GM13977 (cell line): ENCODE data around the gene NIPA2.
A peak's percentile ranks its signal among the peaks of the same experiment; 100 is the strongest.

Experiments used
- DNase-seq: peaks from one replicate; pipeline ENCODE4 v3.0.0; 2012; ENCODE audit warnings: low spot score
- in situ Hi-C: fragments of 300-500 bp; cut with MboI; formaldehyde crosslinking; loops from one replicate; pipeline ENCODE4 v1.12.0; 2022; ENCODE audit warnings: low sequenced_read_pairs, low pct_unique_long_range_greater_than_20kb, mixed read lengths, inconsistent platforms; ENCODE audit not compliant: unreplicated experiment
- TF ChIP-seq, protein P1 (sequence below): IDR thresholded peaks from 2 replicates; pipeline ENCODE4 v1.5.1; 2012; ENCODE audit warnings: mild to moderate bottlenecking, control low read depth; ENCODE audit not compliant: insufficient read depth; ENCODE audit errors: extremely low read depth, missing control alignments

Gene NIPA2

DNA sequence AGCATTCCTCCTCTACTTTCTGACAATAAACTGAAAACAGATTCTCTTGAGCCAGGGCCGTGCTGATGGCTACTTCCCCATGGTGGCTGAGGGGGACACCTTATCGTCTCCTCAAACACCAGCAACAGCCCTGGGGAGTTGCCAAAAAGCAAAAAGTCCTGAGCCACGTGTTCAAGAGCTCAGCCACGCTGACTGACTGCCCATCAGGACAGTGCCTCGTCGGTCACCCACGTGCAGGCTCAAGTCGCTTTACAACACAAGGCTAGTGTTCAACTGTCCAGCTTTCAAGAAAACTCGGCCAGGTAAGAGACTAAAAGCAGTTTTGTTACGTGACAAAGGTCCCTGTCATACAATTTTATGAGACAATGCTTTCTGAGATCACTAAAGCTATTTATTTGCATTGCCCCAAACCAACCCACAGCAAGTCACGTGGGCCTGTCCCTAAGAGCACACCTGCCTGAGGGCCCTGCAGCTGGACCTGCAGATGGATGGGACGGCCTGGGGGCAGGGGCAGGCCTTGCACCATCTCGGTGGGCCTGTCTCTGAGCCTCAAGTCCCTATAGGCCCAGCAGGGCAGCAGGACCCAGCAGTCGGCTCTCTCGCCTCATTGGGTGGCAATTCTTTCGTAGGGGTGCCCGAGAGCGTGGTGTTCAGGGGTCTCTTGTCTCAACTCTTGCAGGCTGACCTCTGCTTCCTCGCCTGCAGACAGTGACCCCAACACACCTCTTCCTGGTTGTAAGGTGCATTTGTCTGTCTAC, 42.7 kb downstream of the NIPA2 start:
- TF ChIP-seq, protein P1, sequence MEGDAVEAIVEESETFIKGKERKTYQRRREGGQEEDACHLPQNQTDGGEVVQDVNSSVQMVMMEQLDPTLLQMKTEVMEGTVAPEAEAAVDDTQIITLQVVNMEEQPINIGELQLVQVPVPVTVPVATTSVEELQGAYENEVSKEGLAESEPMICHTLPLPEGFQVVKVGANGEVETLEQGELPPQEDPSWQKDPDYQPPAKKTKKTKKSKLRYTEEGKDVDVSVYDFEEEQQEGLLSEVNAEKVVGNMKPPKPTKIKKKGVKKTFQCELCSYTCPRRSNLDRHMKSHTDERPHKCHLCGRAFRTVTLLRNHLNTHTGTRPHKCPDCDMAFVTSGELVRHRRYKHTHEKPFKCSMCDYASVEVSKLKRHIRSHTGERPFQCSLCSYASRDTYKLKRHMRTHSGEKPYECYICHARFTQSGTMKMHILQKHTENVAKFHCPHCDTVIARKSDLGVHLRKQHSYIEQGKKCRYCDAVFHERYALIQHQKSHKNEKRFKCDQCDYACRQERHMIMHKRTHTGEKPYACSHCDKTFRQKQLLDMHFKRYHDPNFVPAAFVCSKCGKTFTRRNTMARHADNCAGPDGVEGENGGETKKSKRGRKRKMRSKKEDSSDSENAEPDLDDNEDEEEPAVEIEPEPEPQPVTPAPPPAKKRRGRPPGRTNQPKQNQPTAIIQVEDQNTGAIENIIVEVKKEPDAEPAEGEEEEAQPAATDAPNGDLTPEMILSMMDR: no peak
- in situ Hi-C loops: loop anchor here (25.0 kb wide), 1 partner anchor 106 kb away; the partner anchor contains the start of gene CYFIP1
- no peak for DNase-seq

DNA sequence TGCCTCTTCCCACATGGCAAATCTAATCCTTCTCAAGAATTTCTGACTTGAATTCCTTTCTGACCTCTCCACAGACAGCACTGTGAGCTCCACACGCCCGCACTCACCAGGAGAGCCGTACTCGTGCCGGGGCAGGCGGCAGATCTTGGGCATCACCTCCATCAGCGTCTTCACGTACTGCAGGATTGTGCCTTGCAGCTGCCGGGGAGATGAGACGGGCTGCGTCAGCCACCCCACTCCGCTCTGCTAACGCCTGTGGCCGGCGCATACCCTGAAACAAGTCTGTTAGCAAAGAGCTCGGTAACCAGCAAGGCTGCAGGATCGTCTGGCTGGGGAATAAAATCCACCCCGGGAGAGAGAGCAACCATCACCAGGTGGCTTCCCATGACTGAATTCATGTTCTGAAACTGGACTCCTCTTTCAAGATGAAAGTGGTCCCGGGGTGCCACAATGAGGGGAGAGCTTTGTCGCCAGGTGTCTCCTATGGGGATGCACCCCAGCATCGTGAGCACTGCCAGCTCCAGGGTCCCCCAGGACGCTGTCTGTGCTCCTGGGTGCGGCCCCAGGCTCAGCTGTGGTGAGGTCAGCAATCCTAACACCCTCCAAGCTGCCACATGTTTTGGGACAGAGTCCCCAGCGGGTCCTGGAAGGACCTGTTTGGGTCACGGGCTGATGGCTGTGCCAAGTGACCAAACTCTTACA, 43.4 kb downstream of the NIPA2 start:
- in situ Hi-C loops: loop anchor here (25.0 kb wide), 1 partner anchor 105 kb away; the partner anchor contains the start of gene CYFIP1
- TF ChIP-seq, protein P1: no peak
- no peak for DNase-seq

DNA sequence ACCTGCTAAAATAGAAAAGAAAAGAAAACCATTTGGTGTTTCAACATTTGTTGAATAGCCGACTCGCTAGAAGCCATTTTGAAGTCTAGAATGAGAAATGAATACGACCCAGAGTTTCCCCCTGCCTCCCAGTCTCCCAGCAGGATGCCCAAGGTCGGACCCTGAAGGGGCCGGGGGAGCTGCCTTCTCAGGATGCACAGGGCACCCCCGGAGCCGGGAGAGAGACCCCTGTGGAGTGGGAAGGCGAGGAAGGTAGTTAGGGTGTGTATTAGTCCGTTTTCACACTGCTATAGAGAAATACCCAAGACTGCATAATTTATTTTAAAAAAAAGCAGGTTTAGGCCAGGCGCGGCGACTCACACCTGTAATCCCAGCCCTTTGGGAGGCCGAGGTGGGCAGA, 44.7 kb downstream of the NIPA2 start:
- DNase-seq: no peak
- TF ChIP-seq, protein P1: no peak
- in situ Hi-C loops: loop anchor here (25.0 kb wide), 1 partner anchor 104 kb away; the partner anchor contains the start of gene CYFIP1

DNA sequence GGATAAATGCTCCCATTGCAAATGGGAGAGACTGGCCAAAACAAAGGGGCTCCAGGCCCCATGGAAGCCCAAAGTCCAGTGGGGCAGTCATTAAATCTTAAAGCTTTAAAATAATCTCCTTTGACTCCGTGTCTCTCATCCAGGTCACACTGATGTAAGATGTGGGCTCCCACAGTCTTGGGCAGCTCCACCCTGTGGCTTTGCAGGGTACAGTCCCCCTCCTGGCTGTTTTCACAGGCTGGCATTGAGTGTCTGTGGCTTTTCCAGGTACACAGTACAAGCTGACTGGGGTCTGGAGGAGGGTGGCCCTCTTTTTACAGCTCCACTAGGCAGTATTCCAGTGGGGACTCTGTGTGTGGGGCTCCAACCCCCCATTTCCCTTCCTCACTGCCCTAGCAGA, 45.9 kb downstream of the NIPA2 start:
- in situ Hi-C loops: loop anchor here (25.0 kb wide), 1 partner anchor 103 kb away; the partner anchor contains the start of gene CYFIP1
- TF ChIP-seq, protein P1: peak; percentile 28
- DNase-seq: no peak

DNA sequence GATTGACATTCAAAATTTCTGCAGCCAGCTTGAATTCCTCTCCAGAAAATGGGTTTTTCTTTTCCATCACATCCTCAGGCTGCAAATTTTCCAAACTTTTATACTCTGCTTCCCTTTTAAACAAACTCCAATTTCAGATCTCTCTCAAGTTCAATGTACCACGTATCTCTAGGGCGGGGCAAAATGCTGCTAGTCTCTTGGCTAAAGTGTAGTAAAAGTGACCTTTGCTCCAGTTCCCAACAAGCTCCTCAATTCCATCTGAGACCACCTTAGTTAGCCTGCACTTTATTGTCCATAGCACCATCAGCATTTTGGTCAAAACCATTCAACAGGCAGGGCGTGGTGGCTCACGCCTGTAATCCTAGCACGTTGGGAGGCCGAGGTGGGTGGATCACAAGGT, 46.7 kb downstream of the NIPA2 start:
- TF ChIP-seq, protein P1: no peak
- no peak for DNase-seq
- in situ Hi-C loops: loop anchor here (25.0 kb wide), 1 partner anchor 102 kb away; the partner anchor contains the start of gene CYFIP1

DNA sequence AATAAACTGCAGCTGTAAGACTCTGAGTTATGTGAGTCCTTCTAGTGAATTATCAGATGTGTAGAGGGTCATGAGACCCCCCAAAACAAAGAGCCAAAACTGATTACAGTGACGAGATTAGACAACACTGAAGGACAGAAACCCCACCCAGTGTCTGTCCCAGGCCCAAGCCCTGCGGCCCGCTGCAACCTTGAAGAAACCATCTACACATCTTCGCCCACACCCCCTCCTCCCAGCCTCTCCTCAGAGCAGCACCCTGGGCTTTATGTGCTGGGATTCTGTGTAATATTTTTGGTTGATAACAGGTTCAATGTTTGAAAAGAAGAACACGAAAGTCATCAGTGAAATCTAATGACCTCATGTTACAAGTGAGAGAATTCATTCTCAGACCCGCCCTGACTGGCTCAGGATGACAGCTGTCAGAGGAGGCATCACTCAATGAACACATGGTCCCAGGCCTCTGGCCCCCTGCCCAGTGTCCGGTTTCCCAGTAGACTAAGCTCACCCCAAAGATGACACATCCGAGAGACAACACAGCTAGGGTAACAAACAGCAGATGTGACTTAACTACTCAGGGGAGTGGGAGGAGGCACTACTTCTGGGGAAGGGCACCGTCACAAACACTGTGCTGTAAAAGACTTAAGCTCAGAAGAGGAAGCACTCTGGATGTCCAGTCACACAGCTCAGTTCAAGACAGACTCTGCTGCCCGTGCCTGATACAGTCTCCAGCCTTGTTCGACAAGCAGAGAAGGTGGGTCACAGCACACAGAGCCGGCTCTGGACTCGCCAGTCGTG, 48.9 kb downstream of the NIPA2 start:
- TF ChIP-seq, protein P1: no peak

More for the DNA sequence above, 48.9 kb downstream of the NIPA2 start:
- DNase-seq: no peak
- in situ Hi-C loops: loop anchor here (25.0 kb wide), 1 partner anchor 100 kb away; the partner anchor contains the start of gene CYFIP1
